Testis (tissue), 2 donors: ENCODE measurements around the gene GIPC1.

Experiments
- CTCF ChIP-seq, 3 experiments: fragments of 450-650 bp in 2 of 3; fragments of 200-600 bp in 1 of 3; sonication (generic) in 1 of 3; IDR thresholded peaks; one replicate each; pipeline ENCODE4 v1.5.1; 2016 to 2019; ENCODE audit warnings: antibody characterized with exemption in 3 of 3, mild to moderate bottlenecking in 2 of 3, moderate library complexity in 1 of 3
- POLR2A ChIP-seq: fragments of 450-650 bp; IDR thresholded peaks from one replicate; pipeline ENCODE4 v1.6.1; 2017; ENCODE audit warnings: antibody characterized with exemption, mild to moderate bottlenecking, moderate library complexity

GRCh38 chr19:14446336-14447036, 49.4 kb downstream of the GIPC1 start:
- no peak for TF ChIP-seq CTCF (IDR thresholded peaks at IDR 0.05)
- no peak for TF ChIP-seq POLR2A
